HG02798 (cell line): ENCODE data around the gene TLE1.
"Not testable (repeated sequence)": the region's sequence is repeated elsewhere in the genome, so short reads cannot be mapped to it uniquely, and the experiment has no call there.

Experiments
- ATAC-seq: cut with Tn5 transposase; IDR thresholded peaks from one replicate; pipeline ENCODE4 v1.9.1; 2021; ENCODE audit warnings: mild to moderate bottlenecking; ENCODE audit not compliant: unreplicated experiment, poor library complexity

The TLE1 gene

GRCh38 chr9:81689343-81690175 is at the start of gene TLE1:
Gene TLE1, minus strand, starts transcription at chr9:81689547. Its CDS starts 1,307 bp downstream, at chr9:81688240.
- ATAC-seq: peak; percentile 81

- peak; percentile 54 for ATAC-seq
Observed at GRCh38 chr9:81737871-81738507, 48.6 kb upstream of the TLE1 start.

GRCh38 chr9:81730498-81730897 is 41.2 kb upstream of the TLE1 start:
- ATAC-seq: not testable (repeated sequence)

- peak; percentile 64 for ATAC-seq
Observed at GRCh38 chr9:81729135-81729534, 39.8 kb upstream of the TLE1 start.

GRCh38 chr9:81724242-81724889 is 35.0 kb upstream of the TLE1 start:
- no peak for ATAC-seq

GRCh38 chr9:81722277-81722676 is 32.9 kb upstream of the TLE1 start:
- no peak for ATAC-seq

- ATAC-seq: no peak
Observed at GRCh38 chr9:81720450-81721086, 31.2 kb upstream of the TLE1 start.

GRCh38 chr9:81719972-81720371 is 30.6 kb upstream of the TLE1 start:
- no peak for ATAC-seq

GRCh38 chr9:81718244-81718643 is 28.9 kb upstream of the TLE1 start:
- ATAC-seq: no peak

- no peak for ATAC-seq
Observed at GRCh38 chr9:81717747-81718077, 28.4 kb upstream of the TLE1 start.

GRCh38 chr9:81717061-81717746 is 27.9 kb upstream of the TLE1 start:
- ATAC-seq: no peak

- ATAC-seq: no peak
Observed at GRCh38 chr9:81716409-81716808, 27.1 kb upstream of the TLE1 start.

GRCh38 chr9:81705578-81705977 is 16.2 kb upstream of the TLE1 start:
- ATAC-seq: no peak

GRCh38 chr9:81694541-81694940 is 5.2 kb upstream of the TLE1 start:
- no peak for ATAC-seq

- no peak for ATAC-seq
Observed at GRCh38 chr9:81693671-81694378, 4.5 kb upstream of the TLE1 start.

- no peak for ATAC-seq
Observed at GRCh38 chr9:81690251-81690851, 1.0 kb upstream of the TLE1 start.

GRCh38 chr9:81689093-81689342 is 329 bp downstream of the TLE1 start:
- not testable (repeated sequence) for ATAC-seq

GRCh38 chr9:81688262-81689092 is 870 bp downstream of the TLE1 start:
- ATAC-seq: peak; percentile 11
